IMR-90 (cell line): ENCODE data around the gene SATB2. TPM values are rescaled to one million over a fixed set of nuclear protein-coding genes. Genes with fewer than 3 reads are reported as not detected.

Experiments
- ATAC-seq: fragments of 200-7000 bp; cut with Tn5 transposase; 2 replicates; pipeline ENCODE4 v1.9.1; 2020; ENCODE audit warnings: low read depth, mild to moderate bottlenecking, moderate library complexity
- BruUV-seq: library from RNA; stranded (reverse); fragments of 400-500 nt; replicated peaks from 2 replicates; lab custom pipeline; 2021; lab: Mats Ljungman, UMichigan
- CTCF ChIA-PET: fragments of 300-600 bp; formaldehyde crosslinking; extraction: SDS; loops from one replicate; lab custom pipeline; 2021; ENCODE audit warnings: antibody characterized with exemption; lab: Yijun Ruan, JAX
- POLR2A ChIA-PET: fragments of 300-600 bp; sonication (Branson Sonifier 250); formaldehyde crosslinking; loops from one replicate; lab custom pipeline; 2022; ENCODE audit warnings: antibody characterized with exemption; ENCODE audit not compliant: unreplicated experiment; lab: Charles Lee
- DNase-seq: peaks from one replicate; pipeline ENCODE4 v3.0.0; 2013
- H2AFZ ChIP-seq: replicated peaks from 2 replicates; pipeline ENCODE3; 2013; ENCODE audit warnings: low read length, mild to moderate bottlenecking; ENCODE audit not compliant: poor library complexity
- H2AK5ac ChIP-seq: 2 replicates; pipeline ENCODE4 v1.6.1; 2013; ENCODE audit warnings: low read depth, low read length, inconsistent platforms
- H2AK9ac ChIP-seq: replicated peaks from 2 replicates; pipeline ENCODE3; 2013; ENCODE audit warnings: mild to moderate bottlenecking, low read depth, low read length, moderate library complexity; ENCODE audit not compliant: poor library complexity
- H2BK120ac ChIP-seq: 2 replicates; pipeline ENCODE4 v1.6.1; 2013; ENCODE audit warnings: low read depth, low read length, inconsistent platforms
- H2BK15ac ChIP-seq: 3 replicates; pipeline ENCODE4 v1.6.1; 2013; ENCODE audit warnings: low read depth, low read length, inconsistent platforms
- H2BK20ac ChIP-seq: 2 replicates; pipeline ENCODE4 v1.6.1; 2013; ENCODE audit warnings: low read depth, mild to moderate bottlenecking, inconsistent platforms, low read length, moderate library complexity
- H2BK5ac ChIP-seq: 2 replicates; pipeline ENCODE4 v1.6.1; 2013; ENCODE audit warnings: mild to moderate bottlenecking, low read depth, low read length, inconsistent platforms; ENCODE audit not compliant: poor library complexity, severe bottlenecking
- H3K14ac ChIP-seq: replicated peaks from 2 replicates; pipeline ENCODE4 v1.6.1; 2013; ENCODE audit warnings: low read depth, low read length, inconsistent platforms
- H3K18ac ChIP-seq: 2 replicates; pipeline ENCODE4 v1.6.1; 2013; ENCODE audit warnings: low read depth, low read length, control low read depth
- H3K23ac ChIP-seq: 2 replicates; pipeline ENCODE4 v1.6.1; 2013; ENCODE audit warnings: low read depth, low read length, inconsistent platforms
- H3K27ac ChIP-seq: 2 replicates; pipeline ENCODE4 v1.5.1; 2013; ENCODE audit warnings: mild to moderate bottlenecking, control low read depth, low read length; ENCODE audit not compliant: insufficient read depth
- H3K27me3 ChIP-seq: 2 replicates; pipeline ENCODE4 v1.6.1; 2013; ENCODE audit warnings: low read length; ENCODE audit not compliant: control insufficient read depth, insufficient read depth
- H3K36me3 ChIP-seq: 2 replicates; pipeline ENCODE4 v1.6.1; 2013; ENCODE audit warnings: low read length, mixed read lengths; ENCODE audit not compliant: control insufficient read depth, insufficient read depth
- H3K4ac ChIP-seq: 2 replicates; pipeline ENCODE4 v1.6.1; 2013; ENCODE audit warnings: low read depth, low read length, inconsistent platforms
- H3K4me1 ChIP-seq: 2 replicates; pipeline ENCODE4 v1.6.1; 2013; ENCODE audit warnings: low read length, mixed read lengths; ENCODE audit not compliant: control insufficient read depth, insufficient read depth
- H3K4me2 ChIP-seq: 2 replicates; pipeline ENCODE4 v1.6.1; 2013; ENCODE audit warnings: low read depth, mild to moderate bottlenecking, control low read depth, low read length, moderate library complexity
- H3K4me3 ChIP-seq: 2 replicates; pipeline ENCODE4 v1.5.1; 2013; ENCODE audit warnings: low read depth, mild to moderate bottlenecking, control low read depth, low read length, moderate library complexity; ENCODE audit not compliant: insufficient read depth
- H3K56ac ChIP-seq: 2 replicates; pipeline ENCODE4 v1.6.1; 2013; ENCODE audit warnings: low read length, inconsistent platforms; ENCODE audit not compliant: insufficient read depth; ENCODE audit errors: extremely low read depth
- H3K79me1 ChIP-seq, 2 experiments: 2 replicates each; pipeline ENCODE4 v1.6.1; 2013; ENCODE audit warnings: low read length in 2 of 2, inconsistent platforms in 1 of 2, low read depth in 1 of 2
- H3K9ac ChIP-seq: 2 replicates; pipeline ENCODE4 v1.6.1; 2013; ENCODE audit warnings: low read depth, low read length, control low read depth
- H3K9me1 ChIP-seq: 2 replicates; pipeline ENCODE4 v1.6.1; 2013; ENCODE audit warnings: low read length, inconsistent platforms; ENCODE audit not compliant: insufficient read depth
- H3K9me3 ChIP-seq: 2 replicates; pipeline ENCODE4 v1.6.1; 2013; ENCODE audit warnings: low read length; ENCODE audit not compliant: control insufficient read depth, insufficient read depth
- H4K20me1 ChIP-seq: 2 replicates; pipeline ENCODE4 v1.6.1; 2013; ENCODE audit warnings: low read length, inconsistent platforms; ENCODE audit not compliant: insufficient read depth
- H4K5ac ChIP-seq: 2 replicates; pipeline ENCODE4 v1.6.1; 2013; ENCODE audit warnings: mild to moderate bottlenecking, low read depth, low read length, control low read depth
- H4K8ac ChIP-seq, 2 experiments: 2 replicates each; pipeline ENCODE4 v1.6.1; 2013; ENCODE audit warnings: low read depth in 2 of 2, low read length in 2 of 2, control low read depth in 1 of 2, inconsistent platforms in 1 of 2
- H4K91ac ChIP-seq: 2 replicates; pipeline ENCODE4 v1.6.1; 2013; ENCODE audit warnings: low read depth, low read length, inconsistent platforms; ENCODE audit not compliant: insufficient read depth
- BHLHE40 ChIP-seq: fragments of 150-350 bp; IDR thresholded peaks from 2 replicates; pipeline ENCODE4 v1.6.1; 2016; ENCODE audit warnings: mild to moderate bottlenecking, low read depth, low read length
- CEBPB ChIP-seq: IDR thresholded peaks from 2 replicates; pipeline ENCODE4 v1.6.1; 2012; ENCODE audit warnings: low read depth, low read length, improper control_type of control experiment
- ELK1 ChIP-seq: fragments of 150-350 bp; IDR thresholded peaks from 2 replicates; pipeline ENCODE4 v1.6.1; 2016; ENCODE audit warnings: low read depth, mild to moderate bottlenecking, low read length, moderate library complexity, borderline replicate concordance
- POLR2A ChIP-seq: IDR thresholded peaks from 2 replicates; pipeline ENCODE4 v1.6.1; 2012; ENCODE audit warnings: mild to moderate bottlenecking, low read depth, low read length
- RAD21 ChIP-seq: IDR thresholded peaks from 2 replicates; pipeline ENCODE4 v1.6.1; 2012; ENCODE audit warnings: low read length, improper control_type of control experiment
- WGBS, 2 experiments: methylation state at CpG; one replicate each; pipeline versions ENCODE4 v1.1.5 to v1.1.7; 2013; ENCODE audit warnings: missing lambda C conversion rate in 2 of 2; ENCODE audit not compliant: insufficient read length in 1 of 2; ENCODE audit errors: extremely low coverage in 2 of 2; 5-methylcytosine and 5-hydroxymethylcytosine counted together
- dilution Hi-C: fragments of 300-500 bp; cut with HindIII; formaldehyde crosslinking; loops from one replicate; pipeline ENCODE4 v1.14.3; 2018; ENCODE audit warnings: low sequenced_read_pairs; ENCODE audit not compliant: unreplicated experiment
- in situ Hi-C: fragments of 300-500 bp; cut with MboI; formaldehyde crosslinking; loops from 3 replicates; pipeline ENCODE4 v1.14.3; 2019; ENCODE audit warnings: low sequenced_read_pairs, inconsistent platforms, mixed read lengths
- intact Hi-C: fragments of 100-400 bp; cut with micrococcal nuclease; formaldehyde crosslinking; loops from 2 replicates; pipeline ENCODE4 v1.10.0; 2022
- polyA plus RNA-seq, 3 experiments: library from polyadenylated mRNA; depleted of rRNA; stranded (reverse); fragments of >200 nt; gene quantifications; 2 replicates each; pipeline ENCODE4 v1.2.3, GENCODE V29; 2012; ENCODE audit warnings: low replicate concordance in 1 of 3
- total RNA-seq: library from RNA; depleted of rRNA; stranded (reverse); fragments of >200 nt; gene quantifications from 2 replicates; pipeline ENCODE4 v1.2.3, GENCODE V29; 2012
- TF ChIP-seq, protein P1 (sequence below): conservative IDR thresholded peaks from 2 replicates; pipeline ENCODE4 v1.5.1; 2012; ENCODE audit warnings: mild to moderate bottlenecking, low read depth, low read length, improper control_type of control experiment

SATB2 gene
- total and polyA plus RNA-seq, 2 of the 4 experiments (the other 2 are of a cell fraction), result 6.2 to 8.4 TPM

DNA sequence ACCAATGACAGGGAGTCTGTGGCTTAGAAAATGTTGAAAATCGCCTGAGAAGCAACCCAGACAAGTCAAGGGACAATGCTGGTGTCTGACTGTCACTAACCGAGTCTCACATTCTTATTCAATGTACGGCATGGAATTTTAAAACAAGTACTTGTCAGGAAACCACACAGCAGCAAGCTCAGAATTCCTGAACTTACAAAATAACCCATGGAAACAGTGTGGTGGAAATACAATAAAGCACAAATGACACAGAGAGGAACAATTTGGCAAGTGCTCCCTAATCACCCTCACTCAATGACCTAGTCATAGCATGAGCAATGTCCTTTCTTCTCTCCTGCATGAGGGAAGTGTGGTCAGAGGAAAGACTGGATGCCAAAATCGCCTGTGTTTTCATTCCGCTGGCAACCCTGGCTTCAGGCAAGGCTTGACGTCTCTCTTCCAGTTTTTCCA is 154.0 kb downstream of the SATB2 start (continued):
- TF ChIP-seq, protein P1, sequence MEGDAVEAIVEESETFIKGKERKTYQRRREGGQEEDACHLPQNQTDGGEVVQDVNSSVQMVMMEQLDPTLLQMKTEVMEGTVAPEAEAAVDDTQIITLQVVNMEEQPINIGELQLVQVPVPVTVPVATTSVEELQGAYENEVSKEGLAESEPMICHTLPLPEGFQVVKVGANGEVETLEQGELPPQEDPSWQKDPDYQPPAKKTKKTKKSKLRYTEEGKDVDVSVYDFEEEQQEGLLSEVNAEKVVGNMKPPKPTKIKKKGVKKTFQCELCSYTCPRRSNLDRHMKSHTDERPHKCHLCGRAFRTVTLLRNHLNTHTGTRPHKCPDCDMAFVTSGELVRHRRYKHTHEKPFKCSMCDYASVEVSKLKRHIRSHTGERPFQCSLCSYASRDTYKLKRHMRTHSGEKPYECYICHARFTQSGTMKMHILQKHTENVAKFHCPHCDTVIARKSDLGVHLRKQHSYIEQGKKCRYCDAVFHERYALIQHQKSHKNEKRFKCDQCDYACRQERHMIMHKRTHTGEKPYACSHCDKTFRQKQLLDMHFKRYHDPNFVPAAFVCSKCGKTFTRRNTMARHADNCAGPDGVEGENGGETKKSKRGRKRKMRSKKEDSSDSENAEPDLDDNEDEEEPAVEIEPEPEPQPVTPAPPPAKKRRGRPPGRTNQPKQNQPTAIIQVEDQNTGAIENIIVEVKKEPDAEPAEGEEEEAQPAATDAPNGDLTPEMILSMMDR, result no peak

- no peak overlapping the region for H2AK9ac ChIP-seq
- H3K4ac ChIP-seq, result no peak overlapping the region
- H3K18ac ChIP-seq, result no peak overlapping the region; the same call in 1 of the 2 replicates
- H4K8ac ChIP-seq, result no peak overlapping the region
- H3K4me1 ChIP-seq, result peaks cover 10% of the 10 kb centered on the region
- dilution Hi-C loops (no loop called here), intact Hi-C loops (loop anchor here (1.0 kb wide), 1 partner anchor 156 kb away; no protein-coding TSS in a partner anchor), in situ Hi-C loops (no loop called here)
- H2AFZ ChIP-seq, result no peak overlapping the region
- peak overlapping the region; percentile 48; the same call in 1 of the 2 replicates for H4K5ac ChIP-seq
- peak overlapping the region; percentile 59; the same call in 1 of the 2 replicates for H2BK120ac ChIP-seq
- H2BK5ac ChIP-seq, result peak overlapping the region; percentile 75
- H2BK15ac ChIP-seq, result 0 out of 3 replicates have a peak overlapping the region, but pooled peaks have one; percentile 39
- no peak overlapping the region for H3K27ac ChIP-seq
- no peaks in the 10 kb centered on the region for H3K27me3 ChIP-seq
- CTCF ChIA-PET, result interaction anchor here (1.3 kb wide), 1 partner anchor 30 kb away, joined by 3 read pairs; no protein-coding TSS in a partner anchor
- no peaks in the 10 kb centered on the region for H4K20me1 ChIP-seq
- peak; percentile 51 for DNase-seq
- H2BK20ac ChIP-seq, result peak overlapping the region; percentile 27; the same call in 1 of the 2 replicates
- H3K9me3 ChIP-seq, result no peaks in the 10 kb centered on the region
- peak; percentile 55 for ATAC-seq
- H3K4me3 ChIP-seq, result no peak overlapping the region
- H3K9me1 ChIP-seq, result peaks cover 3% of the 10 kb centered on the region
- H4K91ac ChIP-seq, result no peak overlapping the region
- no peak overlapping the region for H3K56ac ChIP-seq
- no peak overlapping the region for H2AK5ac ChIP-seq
- H3K4me2 ChIP-seq, result peak overlapping the region; percentile 43; the same call in 1 of the 2 replicates
- BruUV-seq, result no TSS peak
- POLR2A ChIA-PET, result no interaction called here
- no peak overlapping the region for H3K23ac ChIP-seq
- H3K9ac ChIP-seq, result no peak overlapping the region
- 0 out of 2 replicates have a peak, but pooled peaks cover 2% of the 10 kb centered on the region for H3K36me3 ChIP-seq
- TF ChIP-seq BHLHE40, result peak; percentile 61; the same call in 1 of the 2 replicates
- no peak for TF ChIP-seq ELK1
- no peak for TF ChIP-seq RAD21
- TF ChIP-seq POLR2A, result no peak
- TF ChIP-seq CEBPB, result no peak
- peaks cover 0 to 5% of the 10 kb centered on the region in 2 experiments; a peak in 1 of 4 replicates for H3K79me1 ChIP-seq
- H3K14ac ChIP-seq, result peak overlapping the region; percentile 5; the same call in 1 of the 2 replicates
- no CpG with 5 or more reads among the region's 4 CpGs for WGBS, 2 experiments
Observed at GRCh38 chr2:199302851-199303250, 154.9 kb downstream of the SATB2 start.
